IPS-NIHi7 (cell line): ENCODE results near the gene INAVA.
"Not testable (repeated sequence)": the region's sequence is repeated elsewhere in the genome, so short reads cannot be mapped to it uniquely, and the experiment has no call there.

Experiments
- DNase-seq: peaks from one replicate; pipeline ENCODE4 v3.0.0; 2012; ENCODE audit warnings: mixed read lengths; ENCODE audit errors: extremely low spot score

The INAVA gene

GRCh38 chr1:200921571-200922110 is 26.9 kb downstream of the INAVA start:
- DNase-seq = no peak

GRCh38 chr1:200922406-200922805 is 27.7 kb downstream of the INAVA start:
- DNase-seq = no peak

- no peak for DNase-seq
Measured at GRCh38 chr1:200923601-200924000, 28.9 kb downstream of the INAVA start.

GRCh38 chr1:200925831-200926230 is 31.1 kb downstream of the INAVA start:
- no peak for DNase-seq

- no peak for DNase-seq
Measured at GRCh38 chr1:200929530-200930278, 35.0 kb downstream of the INAVA start.

GRCh38 chr1:200930285-200930684 is 35.6 kb downstream of the INAVA start:
- DNase-seq = not testable (repeated sequence)

GRCh38 chr1:200931776-200932175 is 37.1 kb downstream of the INAVA start:
- no peak for DNase-seq

- DNase-seq = no peak
Measured at GRCh38 chr1:200934676-200935245, 40.1 kb downstream of the INAVA start.

- DNase-seq = not testable (repeated sequence)
Measured at GRCh38 chr1:200935286-200935962, 40.7 kb downstream of the INAVA start.

- no peak for DNase-seq
Measured at GRCh38 chr1:200938955-200939354, 44.3 kb downstream of the INAVA start.

- no peak for DNase-seq
Measured at GRCh38 chr1:200945111-200945510, 50.4 kb downstream of the INAVA start.

- no peak for DNase-seq
Measured at GRCh38 chr1:200947059-200947566, 52.4 kb downstream of the INAVA start.

- no peak for DNase-seq
Measured at GRCh38 chr1:200949626-200950025, 54.9 kb downstream of the INAVA start.

- DNase-seq = no peak
Measured at GRCh38 chr1:200951016-200951415, 56.3 kb downstream of the INAVA start.

- no peak for DNase-seq
Measured at GRCh38 chr1:200954434-200954833, 59.7 kb downstream of the INAVA start.

GRCh38 chr1:200958597-200958996 is 63.9 kb downstream of the INAVA start:
- DNase-seq = no peak

- no peak for DNase-seq
Measured at GRCh38 chr1:200959411-200959921, 64.8 kb downstream of the INAVA start.

- no peak for DNase-seq
Measured at GRCh38 chr1:200960236-200960947, 65.7 kb downstream of the INAVA start.

GRCh38 chr1:200960948-200961340 is 66.2 kb downstream of the INAVA start:
- DNase-seq = no peak

GRCh38 chr1:200962151-200962550 is 67.5 kb downstream of the INAVA start:
- DNase-seq = not testable (repeated sequence)

- no peak for DNase-seq
Measured at GRCh38 chr1:200962631-200963030, 67.9 kb downstream of the INAVA start.

- no peak for DNase-seq
Measured at GRCh38 chr1:200963076-200963475, 68.4 kb downstream of the INAVA start.
